ENCODE measurements around the gene PLAAT4.

- TF ChIP-seq HDGF (IDR thresholded peaks at IDR 0.05; ENCODE audit: borderline replicate concordance) (no peak), ARNT (IDR thresholded peaks at IDR 0.05) (no peak), ZNF384 (IDR thresholded peaks at IDR 0.05) (no peak), SUZ12 (IDR thresholded peaks at IDR 0.05) (no peak), SP1 (IDR thresholded peaks at IDR 0.05) (no peak), ELF4 (IDR thresholded peaks at IDR 0.05) (no peak), TARDBP (IDR thresholded peaks at IDR 0.05) (no peak), FOXM1 (IDR thresholded peaks at IDR 0.05; ENCODE audit: borderline replicate concordance) (no peak), BHLHE40 (IDR thresholded peaks at IDR 0.05; ENCODE audit: borderline replicate concordance) (no peak), NFRKB (IDR thresholded peaks at IDR 0.05) (no peak), CTBP1 (IDR thresholded peaks at IDR 0.05; ENCODE audit: borderline replicate concordance) (no peak), FOXK2 (IDR thresholded peaks at IDR 0.05) (no peak), FOXA1 (IDR thresholded peaks at IDR 0.05) (no peak)
Measured at GRCh38 chr11:63532799-63533475, 3.7 kb upstream of the PLAAT4 start.
